K562 (cell line): ENCODE data around the gene FMN1. TPM values are rescaled to one million over a fixed set of nuclear protein-coding genes. Genes with fewer than 3 reads are reported as not detected.

Source experiments
- ATAC-seq: fragments of 200-7000 bp; cut with Tn5 transposase; 3 replicates; pipeline ENCODE4 v1.9.1; 2020; ENCODE audit warnings: moderate library complexity
- BruUV-seq: library from RNA; stranded (reverse); fragments of 400-500 nt; replicated peaks from 2 replicates; lab custom pipeline; 2021; lab: Mats Ljungman, UMichigan
- CTCF ChIA-PET: fragments of 300-600 bp; formaldehyde crosslinking; extraction: SDS; loops from one replicate; lab custom pipeline; 2021; ENCODE audit warnings: low intra/inter-chr PET ratio; lab: Yijun Ruan, JAX
- POLR2A ChIA-PET: fragments of 300-600, 350-650 bp; sonication (Branson Sonifier 250); formaldehyde crosslinking; extraction: SDS; loops from one replicate; lab custom pipeline; 2021; ENCODE audit warnings: antibody characterized with exemption, inconsistent platforms; lab: Yijun Ruan, JAX
- DNase-seq, 4 experiments: peaks; one replicate each; pipeline versions ENCODE4 v3.0.0 to v3.0.0-alpha.2; 2011 to 2018; ENCODE audit warnings: low spot score in 3 of 4, mixed read lengths in 3 of 4; ENCODE audit errors: extremely low read depth in 1 of 4
- FAIRE-seq: peaks from 2 replicates; lab custom pipeline; 2011; peaks lifted over from hg19 to GRCh38; lab: Jason Lieb, UNC
- H2AFZ ChIP-seq: 2 replicates; pipeline ENCODE4 v1.6.0; 2011; ENCODE audit warnings: low read depth, low read length, control low read depth, inconsistent platforms
- H3K27ac ChIP-seq: fragments of 200-600 bp; 3 replicates; pipeline ENCODE4 v1.8.0; 2011; ENCODE audit warnings: low read depth, mild to moderate bottlenecking, control low read depth, inconsistent platforms, low read length, moderate library complexity, mixed read lengths; ENCODE audit errors: extremely low read depth
- H3K27me3 ChIP-seq, 2 experiments: fragments of 300-600 bp in 1 of 2; 2 replicates in 1 of 2; 3 replicates in 1 of 2; pipeline versions ENCODE4 v1.6.0 to v1.8.0; 2011; ENCODE audit warnings: inconsistent platforms in 2 of 2, low read length in 2 of 2, mild to moderate bottlenecking in 1 of 2, mixed read lengths in 1 of 2, moderate library complexity in 1 of 2; ENCODE audit not compliant: control insufficient read depth in 2 of 2, insufficient read depth in 2 of 2
- H3K36me3 ChIP-seq: fragments of 300-600 bp; 3 replicates; pipeline ENCODE4 v1.8.0; 2011; ENCODE audit warnings: mild to moderate bottlenecking, low read length, inconsistent platforms; ENCODE audit not compliant: control insufficient read depth, insufficient read depth
- H3K4me1 ChIP-seq, 2 experiments: fragments of 200-600 bp in 1 of 2; replicated peaks in 1 of 2; 2 replicates in 1 of 2; 3 replicates in 1 of 2; pipeline versions ENCODE4 v1.5.1 to v1.8.0; 2011; ENCODE audit warnings: inconsistent platforms in 2 of 2, low read length in 2 of 2, mild to moderate bottlenecking in 1 of 2, mixed read lengths in 1 of 2, moderate library complexity in 1 of 2; ENCODE audit not compliant: control insufficient read depth in 2 of 2, insufficient read depth in 2 of 2
- H3K4me2 ChIP-seq: 2 replicates; pipeline ENCODE4 v1.6.1; 2011; ENCODE audit warnings: low read length, control low read depth, inconsistent platforms, mixed read lengths; ENCODE audit not compliant: insufficient read depth
- H3K4me3 ChIP-seq: fragments of 200-600 bp; sonication (generic), shearing (Covaris generic); 2 replicates; pipeline ENCODE4 v1.5.1; 2016; ENCODE audit warnings: control low read depth, inconsistent platforms
- H3K79me2 ChIP-seq: fragments of 200-600 bp; 3 replicates; pipeline ENCODE4 v1.8.0; 2011; ENCODE audit warnings: low read length, inconsistent platforms; ENCODE audit not compliant: control insufficient read depth, insufficient read depth
- H3K9ac ChIP-seq, 2 experiments: 2 replicates each; pipeline versions ENCODE4 v1.6.0 to v1.6.1; 2011; ENCODE audit warnings: low read depth in 2 of 2, low read length in 2 of 2, control low read depth in 1 of 2, inconsistent platforms in 1 of 2, mild to moderate bottlenecking in 1 of 2, mixed read lengths in 1 of 2; ENCODE audit not compliant: insufficient read depth in 1 of 2
- H3K9me1 ChIP-seq: one replicate; pipeline ENCODE4 v1.6.0; 2011; ENCODE audit warnings: inconsistent platforms, mild to moderate bottlenecking, low read length, moderate library complexity; ENCODE audit not compliant: control insufficient read depth, insufficient read depth
- H3K9me3 ChIP-seq: replicated peaks from 2 replicates; pipeline ENCODE4 v1.5.1; 2011; ENCODE audit warnings: low read depth, low read length, inconsistent platforms; ENCODE audit not compliant: control insufficient read depth, insufficient read depth
- H4K20me1 ChIP-seq: replicated peaks from 2 replicates; pipeline ENCODE4 v1.6.1; 2011; ENCODE audit warnings: low read length, inconsistent platforms, mixed read lengths; ENCODE audit not compliant: control insufficient read depth, insufficient read depth
- COPS2 ChIP-seq: fragments of 450-650 bp; conservative IDR thresholded peaks from 2 replicates; pipeline ENCODE4 v1.6.1; 2016; ENCODE audit warnings: mild to moderate bottlenecking, moderate library complexity
- HNRNPH1 ChIP-seq: fragments of 200-400 bp; formaldehyde crosslinking; optimal IDR thresholded peaks from 2 replicates; pipeline ENCODE3; 2017; ENCODE audit warnings: low read depth, mild to moderate bottlenecking, low read length, moderate library complexity
- KLF13 ChIP-seq: fragments of 450-650 bp; IDR thresholded peaks from 2 replicates; pipeline ENCODE4 v1.6.1; 2016; ENCODE audit warnings: missing genetic modification characterization, low read depth, mild to moderate bottlenecking, missing compliant biosample characterization, moderate library complexity, borderline replicate concordance
- KLF16 ChIP-seq: IDR thresholded peaks from 2 replicates; pipeline ENCODE4 v1.6.1; 2016; ENCODE audit warnings: antibody characterized with exemption
- MYNN ChIP-seq, 2 experiments: sonication (generic); formaldehyde crosslinking in 1 of 2; IDR thresholded peaks; 2 replicates each; pipeline versions ENCODE4 v1.5.0 to v1.6.1; 2016 to 2020; ENCODE audit warnings: antibody characterized with exemption in 1 of 2, missing genetic modification reagents in 1 of 2
- SMC3 ChIP-seq: conservative IDR thresholded peaks from 2 replicates; pipeline ENCODE4 v1.6.1; 2011; ENCODE audit warnings: low read depth, low read length, improper control_type of control experiment; ENCODE audit not compliant: insufficient read depth
- TEAD4 ChIP-seq, 2 experiments: sonication (generic) in 1 of 2; formaldehyde crosslinking in 1 of 2; IDR thresholded peaks; 2 replicates each; pipeline versions ENCODE4 v1.6.1 to v1.8.0; 2012 to 2022; ENCODE audit warnings: borderline replicate concordance in 1 of 2, inconsistent platforms in 1 of 2, low read length in 1 of 2, mild to moderate bottlenecking in 1 of 2, missing genetic modification reagents in 1 of 2
- TRIM24 ChIP-seq, 2 experiments: fragments of 450-650 bp; IDR thresholded peaks; 2 replicates each; pipeline ENCODE4 v1.6.1; 2016
- ZNF696 ChIP-seq: fragments of 250-450 bp; sonication (Bioruptor Pico); conservative IDR thresholded peaks from 2 replicates; pipeline ENCODE4 v1.4.0; 2020; ENCODE audit warnings: mild to moderate bottlenecking, moderate library complexity
- WGBS: fragments of 100-300 bp; shearing (Covaris generic); methylation state at CpG from one replicate; pipeline ENCODE4 v1.1.6; 2016; ENCODE audit warnings: low coverage, mixed read lengths; ENCODE audit not compliant: insufficient coverage; ENCODE audit errors: missing lambda C conversion rate; 5-methylcytosine and 5-hydroxymethylcytosine counted together
- in situ Hi-C: fragments of 300-500 bp; cut with MboI; formaldehyde crosslinking; loops from 4 replicates; pipeline ENCODE4 v1.15.0; 2018; ENCODE audit warnings: inconsistent platforms, mixed read lengths
- intact Hi-C: fragments of 100-400 bp; cut with micrococcal nuclease; formaldehyde crosslinking; loops from 2 replicates; pipeline ENCODE4 v1.14.2; 2022
- polyA plus RNA-seq, 8 experiments: library from polyadenylated mRNA; depleted of rRNA in 4 of 8; stranded (reverse) in 5 of 8; unstranded in 3 of 8; fragments of >200 nt; fragmentation: Nextera tagmentation in 2 of 8; fragmentation: Illumina TruSeq in 1 of 8; extraction: Ambion mirVana in 2 of 8; extraction: Trizol in 1 of 8; gene quantifications; 2 replicates each; pipeline versions ENCODE4 v1.2.1 to v1.2.3, GENCODE V29; 2011 to 2014; ENCODE audit warnings: inconsistent platforms in 1 of 8, missing spikeins in 1 of 8
- total RNA-seq, 7 experiments: library from RNA; depleted of rRNA in 6 of 7; stranded (reverse); fragments of >200 nt in 6 of 7; fragmentation: Illumina TruSeq in 2 of 7; extraction: Trizol in 2 of 7; gene quantifications; 2 replicates each; pipeline versions ENCODE4 v1.2.1 to v1.2.3, GENCODE V29; 2011 to 2021; ENCODE audit warnings: low replicate concordance in 1 of 7
- TF ChIP-seq, protein P1 (sequence below): sonication (generic); formaldehyde crosslinking; IDR thresholded peaks from 2 replicates; pipeline ENCODE4 v1.8.0; 2023; ENCODE audit warnings: mild to moderate bottlenecking, missing genetic modification reagents
- TF ChIP-seq, protein P2 (sequence below): fragments of 250-450 bp; sonication (Bioruptor Pico); IDR thresholded peaks from 2 replicates; pipeline ENCODE4 v1.8.0; 2021; ENCODE audit warnings: moderate library complexity, mild to moderate bottlenecking, inconsistent platforms
- TF ChIP-seq, protein P3 (sequence below): fragments of 450-650 bp; conservative IDR thresholded peaks from 2 replicates; pipeline ENCODE4 v1.6.1; 2016; ENCODE audit warnings: missing genetic modification characterization, low read depth, mild to moderate bottlenecking, control low read depth, missing compliant biosample characterization
- TF ChIP-seq, protein P4 (sequence below), 2 experiments: IDR thresholded peaks; 2 replicates each; pipeline ENCODE4 v1.6.1; 2012; ENCODE audit warnings: improper control_type of control experiment in 2 of 2, low read depth in 2 of 2, low read length in 2 of 2, borderline replicate concordance in 1 of 2
- TF ChIP-seq, protein P5 (sequence below): fragments of 250-450 bp; sonication (Bioruptor Pico); IDR thresholded peaks from 2 replicates; pipeline ENCODE4 v1.5.0; 2021

Gene FMN1
- total and polyA plus RNA-seq, 9 of the 15 experiments (the other 6 are each of a cell fraction or from before 2014, with no cell fraction given), result 0.03 to 0.07 (median 0.04) TPM; not detected in 6

DNA sequence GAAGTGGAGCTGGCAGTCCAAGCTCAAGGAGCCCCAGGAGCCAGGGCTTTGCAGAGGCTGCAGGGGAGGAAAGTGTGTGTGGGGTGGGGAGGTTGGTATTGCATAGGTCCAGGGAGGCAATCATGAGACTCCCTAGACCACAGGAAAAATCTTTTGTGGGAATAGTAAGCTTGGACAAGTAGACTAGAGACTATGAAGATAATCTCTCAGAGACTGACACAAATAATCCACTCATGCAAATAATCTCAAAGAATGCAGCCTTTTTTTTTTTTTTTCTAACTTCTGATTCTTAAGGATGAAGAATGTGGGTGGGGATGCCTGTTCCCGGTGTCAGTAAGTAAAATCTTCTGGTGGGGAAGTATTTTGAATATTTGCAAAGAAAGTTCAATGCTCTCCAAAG lies 363.0 kb downstream of the FMN1 start (continued):
- TF ChIP-seq, protein P1, sequence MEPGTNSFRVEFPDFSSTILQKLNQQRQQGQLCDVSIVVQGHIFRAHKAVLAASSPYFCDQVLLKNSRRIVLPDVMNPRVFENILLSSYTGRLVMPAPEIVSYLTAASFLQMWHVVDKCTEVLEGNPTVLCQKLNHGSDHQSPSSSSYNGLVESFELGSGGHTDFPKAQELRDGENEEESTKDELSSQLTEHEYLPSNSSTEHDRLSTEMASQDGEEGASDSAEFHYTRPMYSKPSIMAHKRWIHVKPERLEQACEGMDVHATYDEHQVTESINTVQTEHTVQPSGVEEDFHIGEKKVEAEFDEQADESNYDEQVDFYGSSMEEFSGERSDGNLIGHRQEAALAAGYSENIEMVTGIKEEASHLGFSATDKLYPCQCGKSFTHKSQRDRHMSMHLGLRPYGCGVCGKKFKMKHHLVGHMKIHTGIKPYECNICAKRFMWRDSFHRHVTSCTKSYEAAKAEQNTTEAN (CRISPR knock-in tag), result no peak
- no peak for TF ChIP-seq TRIM24 (IDR thresholded peaks at IDR 0.05)
- TF ChIP-seq ZNF696, result no peak
- no peak for TF ChIP-seq KLF13 (tag)
- TF ChIP-seq, protein P2, sequence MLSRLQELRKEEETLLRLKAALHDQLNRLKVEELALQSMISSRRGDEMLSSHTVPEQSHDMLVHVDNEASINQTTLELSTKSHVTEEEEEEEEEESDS (CRISPR knock-in tag), result no peak
- no peak for TF ChIP-seq MYNN (IDR thresholded peaks at IDR 0.05)
- no peak for TF ChIP-seq MYNN (CRISPR knock-in tag; IDR thresholded peaks at IDR 0.05)
- no peak for TF ChIP-seq HNRNPH1

DNA sequence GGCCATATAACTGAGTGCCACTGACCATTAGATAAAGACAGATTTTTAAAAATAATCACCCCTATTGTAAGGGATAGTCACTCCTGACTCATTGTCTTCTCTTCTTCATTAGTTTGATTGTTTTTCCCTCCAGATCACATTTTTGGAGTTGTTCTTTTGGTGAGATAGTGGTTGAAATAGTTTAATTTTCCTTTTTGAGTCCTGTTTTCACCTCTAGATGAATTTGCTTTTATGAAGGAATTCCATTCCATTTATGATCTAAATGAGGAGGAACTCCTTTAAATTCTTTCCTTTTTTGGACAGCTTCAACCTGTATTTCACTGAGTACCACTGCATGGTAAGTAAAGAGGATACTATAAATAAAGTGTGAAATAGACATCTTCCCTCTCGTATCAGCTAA lies 364.3 kb downstream of the FMN1 start:
- no peaks in the 10 kb centered on the region for H3K9me1 ChIP-seq
- H3K27me3 ChIP-seq, result peaks cover 2 to 15% of the 10 kb centered on the region in 2 experiments; a peak in 2 of 5 replicates
- no peak overlapping the region for H3K4me2 ChIP-seq
- in situ Hi-C loops (no loop called here), intact Hi-C loops (loop anchor here (10.0 kb wide), 1 partner anchor 165 kb away; no protein-coding TSS in a partner anchor)
- POLR2A ChIA-PET, result no interaction called here
- no peak overlapping the region for H2AFZ ChIP-seq
- 0% methylated on average over 1 of the region's 1 CpG for WGBS
- H3K9me3 ChIP-seq, result no peaks in the 10 kb centered on the region
- no peak overlapping the region for H3K27ac ChIP-seq
- no peaks in the 10 kb centered on the region for H4K20me1 ChIP-seq
- BruUV-seq, result no TSS peak
- no peak overlapping the region for H3K4me3 ChIP-seq
- H3K4me1 ChIP-seq, result no peaks in the 10 kb centered on the region
- FAIRE-seq (no peak), ATAC-seq (no peak), DNase-seq (no peak)
- TF ChIP-seq KLF16 (no peak), SMC3 (no peak), COPS2 (no peak), TEAD4 (IDR thresholded peaks at IDR 0.05; ENCODE audit: low read length) (no peak), TEAD4 (CRISPR knock-in tag; IDR thresholded peaks at IDR 0.05; ENCODE audit: borderline replicate concordance) (no peak)
- TF ChIP-seq, protein P3, sequence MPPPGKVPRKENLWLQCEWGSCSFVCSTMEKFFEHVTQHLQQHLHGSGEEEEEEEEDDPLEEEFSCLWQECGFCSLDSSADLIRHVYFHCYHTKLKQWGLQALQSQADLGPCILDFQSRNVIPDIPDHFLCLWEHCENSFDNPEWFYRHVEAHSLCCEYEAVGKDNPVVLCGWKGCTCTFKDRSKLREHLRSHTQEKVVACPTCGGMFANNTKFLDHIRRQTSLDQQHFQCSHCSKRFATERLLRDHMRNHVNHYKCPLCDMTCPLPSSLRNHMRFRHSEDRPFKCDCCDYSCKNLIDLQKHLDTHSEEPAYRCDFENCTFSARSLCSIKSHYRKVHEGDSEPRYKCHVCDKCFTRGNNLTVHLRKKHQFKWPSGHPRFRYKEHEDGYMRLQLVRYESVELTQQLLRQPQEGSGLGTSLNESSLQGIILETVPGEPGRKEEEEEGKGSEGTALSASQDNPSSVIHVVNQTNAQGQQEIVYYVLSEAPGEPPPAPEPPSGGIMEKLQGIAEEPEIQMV, result no peak
- TF ChIP-seq, protein P4, sequence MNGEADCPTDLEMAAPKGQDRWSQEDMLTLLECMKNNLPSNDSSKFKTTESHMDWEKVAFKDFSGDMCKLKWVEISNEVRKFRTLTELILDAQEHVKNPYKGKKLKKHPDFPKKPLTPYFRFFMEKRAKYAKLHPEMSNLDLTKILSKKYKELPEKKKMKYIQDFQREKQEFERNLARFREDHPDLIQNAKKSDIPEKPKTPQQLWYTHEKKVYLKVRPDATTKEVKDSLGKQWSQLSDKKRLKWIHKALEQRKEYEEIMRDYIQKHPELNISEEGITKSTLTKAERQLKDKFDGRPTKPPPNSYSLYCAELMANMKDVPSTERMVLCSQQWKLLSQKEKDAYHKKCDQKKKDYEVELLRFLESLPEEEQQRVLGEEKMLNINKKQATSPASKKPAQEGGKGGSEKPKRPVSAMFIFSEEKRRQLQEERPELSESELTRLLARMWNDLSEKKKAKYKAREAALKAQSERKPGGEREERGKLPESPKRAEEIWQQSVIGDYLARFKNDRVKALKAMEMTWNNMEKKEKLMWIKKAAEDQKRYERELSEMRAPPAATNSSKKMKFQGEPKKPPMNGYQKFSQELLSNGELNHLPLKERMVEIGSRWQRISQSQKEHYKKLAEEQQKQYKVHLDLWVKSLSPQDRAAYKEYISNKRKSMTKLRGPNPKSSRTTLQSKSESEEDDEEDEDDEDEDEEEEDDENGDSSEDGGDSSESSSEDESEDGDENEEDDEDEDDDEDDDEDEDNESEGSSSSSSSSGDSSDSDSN (IDR thresholded peaks at IDR 0.05; ENCODE audit: borderline replicate concordance in 1 of 2, low read depth in 2 of 2, low read length in 2 of 2), result no peak
- TF ChIP-seq, protein P5, sequence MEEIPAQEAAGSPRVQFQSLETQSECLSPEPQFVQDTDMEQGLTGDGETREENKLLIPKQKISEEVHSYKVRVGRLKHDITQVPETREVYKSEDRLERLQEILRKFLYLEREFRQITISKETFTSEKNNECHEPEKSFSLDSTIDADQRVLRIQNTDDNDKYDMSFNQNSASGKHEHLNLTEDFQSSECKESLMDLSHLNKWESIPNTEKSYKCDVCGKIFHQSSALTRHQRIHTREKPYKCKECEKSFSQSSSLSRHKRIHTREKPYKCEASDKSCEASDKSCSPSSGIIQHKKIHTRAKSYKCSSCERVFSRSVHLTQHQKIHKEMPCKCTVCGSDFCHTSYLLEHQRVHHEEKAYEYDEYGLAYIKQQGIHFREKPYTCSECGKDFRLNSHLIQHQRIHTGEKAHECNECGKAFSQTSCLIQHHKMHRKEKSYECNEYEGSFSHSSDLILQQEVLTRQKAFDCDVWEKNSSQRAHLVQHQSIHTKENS (CRISPR knock-in tag), result no peak
- H3K36me3 ChIP-seq, result no peaks in the 10 kb centered on the region
- H3K9ac ChIP-seq, result no peak overlapping the region
- CTCF ChIA-PET, result no interaction called here
- no peaks in the 10 kb centered on the region for H3K79me2 ChIP-seq
